GM12878 (cell line): ENCODE measurements around the gene CLPX. TPM values are rescaled to one million over a fixed set of nuclear protein-coding genes. Genes with fewer than 3 reads are reported as not detected.

Experiments used
- ATAC-seq: fragments of 200-7000 bp; cut with Tn5 transposase; 3 replicates; pipeline ENCODE4 v1.9.1; 2020; ENCODE audit warnings: mild to moderate bottlenecking, moderate library complexity
- BruUV-seq: library from RNA; stranded (reverse); fragments of 400-500 nt; replicated peaks from 2 replicates; lab custom pipeline; 2021; lab: Mats Ljungman, UMichigan
- CTCF ChIA-PET: fragments of 300-600 bp; sonication (Branson Sonifier 250); formaldehyde crosslinking; extraction: SDS; loops from one replicate; lab custom pipeline; 2021; ENCODE audit warnings: inconsistent platforms; lab: Yijun Ruan, JAX
- POLR2A ChIA-PET: fragments of 350-600 bp; formaldehyde crosslinking; extraction: SDS; loops from one replicate; lab custom pipeline; 2021; ENCODE audit warnings: inconsistent platforms; lab: Charles Lee
- RAD21 ChIA-PET: fragments of 300-600 bp; sonication (Branson Sonifier 250); formaldehyde crosslinking; loops from one replicate; lab custom pipeline; 2023; ENCODE audit warnings: antibody characterized with exemption; ENCODE audit not compliant: unreplicated experiment; lab: Charles Lee
- SMC1A ChIA-PET: fragments of 300-600 bp; sonication (Branson Sonifier 250); formaldehyde crosslinking; loops from one replicate; lab custom pipeline; 2023; ENCODE audit not compliant: unreplicated experiment, uncharacterized antibody; lab: Charles Lee
- DNase-seq: peaks from one replicate; pipeline ENCODE4 v3.0.0-alpha.2; 2011; ENCODE audit warnings: low read depth, low spot score
- FAIRE-seq: peaks from 3 replicates; lab custom pipeline; 2011; peaks lifted over from hg19 to GRCh38; lab: Jason Lieb, UNC
- H2AFZ ChIP-seq: 2 replicates; pipeline ENCODE4 v1.6.0; 2011; ENCODE audit warnings: low read depth, low read length, control low read depth; ENCODE audit not compliant: control insufficient read depth
- H3K27ac ChIP-seq: 2 replicates; pipeline ENCODE4 v1.5.1; 2011; ENCODE audit warnings: control low read depth; ENCODE audit not compliant: control insufficient read depth, insufficient read depth
- H3K27me3 ChIP-seq, 2 experiments: replicated peaks in 1 of 2; 2 replicates each; pipeline versions ENCODE4 v1.6.0 to v1.6.1; 2011; ENCODE audit warnings: low read length in 1 of 2; ENCODE audit not compliant: control insufficient read depth in 2 of 2, insufficient read depth in 2 of 2
- H3K36me3 ChIP-seq, 2 experiments: 2 replicates each; pipeline ENCODE4 v1.5.1; 2011; ENCODE audit warnings: low read length in 1 of 2; ENCODE audit not compliant: control insufficient read depth in 2 of 2, insufficient read depth in 2 of 2
- H3K4me1 ChIP-seq: 2 replicates; pipeline ENCODE4 v1.6.1; 2011; ENCODE audit warnings: mild to moderate bottlenecking, low read length, moderate library complexity, mixed read lengths; ENCODE audit not compliant: control insufficient read depth, insufficient read depth
- H3K4me2 ChIP-seq: 2 replicates; pipeline ENCODE4 v1.6.0; 2011; ENCODE audit warnings: control low read depth; ENCODE audit not compliant: control insufficient read depth, insufficient read depth
- H3K4me3 ChIP-seq: fragments of 200-600 bp; sonication (generic); 2 replicates; pipeline ENCODE4 v1.5.1; 2016
- H3K79me2 ChIP-seq: 2 replicates; pipeline ENCODE4 v1.6.0; 2011; ENCODE audit warnings: low read length; ENCODE audit not compliant: control insufficient read depth, insufficient read depth
- H3K9ac ChIP-seq: 2 replicates; pipeline ENCODE4 v1.8.0; 2011; ENCODE audit warnings: low read length, control low read depth, mixed read lengths; ENCODE audit not compliant: control insufficient read depth, insufficient read depth
- H3K9me3 ChIP-seq: replicated peaks from 3 replicates; pipeline ENCODE4 v1.5.1; 2011; ENCODE audit warnings: mild to moderate bottlenecking, low read length; ENCODE audit not compliant: control insufficient read depth, insufficient read depth
- H4K20me1 ChIP-seq: 2 replicates; pipeline ENCODE4 v1.6.0; 2011; ENCODE audit not compliant: control insufficient read depth, insufficient read depth
- ATF7 ChIP-seq: fragments of 450-650 bp; IDR thresholded peaks from 2 replicates; pipeline ENCODE4 v1.6.1; 2016; ENCODE audit warnings: low read depth, mild to moderate bottlenecking
- CTCF ChIP-seq, 3 experiments: IDR thresholded peaks in 2 of 3; conservative IDR thresholded peaks in 1 of 3; 2 replicates each; pipeline ENCODE4 v1.5.1; 2011; ENCODE audit warnings: low read depth in 3 of 3, low read length in 3 of 3, mild to moderate bottlenecking in 3 of 3, control low read depth in 2 of 3, moderate library complexity in 2 of 3, inconsistent platforms in 1 of 3, mixed read lengths in 1 of 3; ENCODE audit not compliant: control insufficient read depth in 2 of 3, insufficient read depth in 1 of 3; ENCODE audit errors: extremely low read depth in 1 of 3
- GABPA ChIP-seq: IDR thresholded peaks from 2 replicates; pipeline ENCODE4 v1.6.1; 2014; ENCODE audit warnings: antibody characterized with exemption, low read depth, mild to moderate bottlenecking, inconsistent platforms
- MEF2B ChIP-seq: fragments of 450-650 bp; IDR thresholded peaks from 2 replicates; pipeline ENCODE4 v1.6.1; 2018; ENCODE audit warnings: mild to moderate bottlenecking, moderate library complexity; ENCODE audit not compliant: partially characterized antibody, poor library complexity, severe bottlenecking
- PKNOX1 ChIP-seq: fragments of 450-650 bp; IDR thresholded peaks from 2 replicates; pipeline ENCODE4 v1.6.1; 2016; ENCODE audit warnings: mild to moderate bottlenecking
- RELB ChIP-seq: fragments of 450-650 bp; IDR thresholded peaks from 2 replicates; pipeline ENCODE4 v1.6.1; 2017; ENCODE audit warnings: low read depth, mild to moderate bottlenecking, moderate library complexity
- SREBF1 ChIP-seq: IDR thresholded peaks from 2 replicates; pipeline ENCODE4 v1.6.1; 2012; ENCODE audit warnings: mild to moderate bottlenecking, low read length
- in situ Hi-C: fragments of 300-500 bp; cut with MboI; formaldehyde crosslinking; loops from 9 replicates; pipeline ENCODE4 v1.14.3; 2018; ENCODE audit warnings: mixed read lengths
- intact Hi-C: fragments of 100-400 bp; cut with micrococcal nuclease; formaldehyde crosslinking; loops from one replicate; pipeline ENCODE4 v1.14.2; 2022; ENCODE audit not compliant: unreplicated experiment
- polyA plus RNA-seq, 11 experiments: library from polyadenylated mRNA; depleted of rRNA in 4 of 11; unstranded in 6 of 11; stranded (reverse) in 5 of 11; fragments of >200 nt; fragmentation: Nextera tagmentation in 4 of 11; fragmentation: Illumina TruSeq in 1 of 11; extraction: Ambion mirVana in 4 of 11; extraction: Trizol in 1 of 11; gene quantifications; 1 replicate in 1 of 11; 2 replicates in 10 of 11; pipeline versions ENCODE4 v1.2.1 to v1.2.3, GENCODE V29; 2011 to 2016; ENCODE audit warnings: inconsistent platforms in 2 of 11, missing spikeins in 2 of 11, low read depth in 1 of 11
- total RNA-seq, 4 experiments: library from RNA; depleted of rRNA in 3 of 4; stranded (reverse); fragments of >200 nt in 3 of 4; fragmentation: Illumina TruSeq in 1 of 4; extraction: Trizol in 1 of 4; gene quantifications; 2 replicates each; pipeline versions ENCODE4 v1.2.1 to v1.2.3, GENCODE V29; 2013 to 2021

The CLPX gene
- total and polyA plus RNA-seq, 10 of the 15 experiments (the other 5 are each of a cell fraction or from before 2014, with no cell fraction given), result 10.1 to 57.4 (median 31.3) TPM

GRCh38 chr15:65177901-65178300, 7.2 kb downstream of the CLPX start (continued):
- TF ChIP-seq ATF7 (no peak), MEF2B (no peak), SREBF1 (no peak)

- Histone ChIP-seq H4K20me1 (no peaks in the 10 kb centered on the region), H3K79me2 (peaks cover 11% of the 10 kb centered on the region), H3K27ac (no peak overlapping the region), H3K9ac (no peak overlapping the region), H3K9me3 (no peaks in the 10 kb centered on the region), H3K4me3 (no peak overlapping the region), H2AFZ (no peak overlapping the region)
- RAD21 ChIA-PET, result no interaction called here
- SMC1A ChIA-PET, result no interaction called here
- intact Hi-C loops, result no loop called here
- TF ChIP-seq RELB (no peak), CTCF (IDR thresholded peaks at IDR 0.05 in 2 of 3, conservative IDR thresholded peaks at IDR 0.05 in 1 of 3; ENCODE audit: control insufficient read depth in 2 of 3, extremely low read depth in 1 of 3, insufficient read depth in 1 of 3, low read depth in 3 of 3, low read length in 3 of 3) (no peak), GABPA (no peak), PKNOX1 (no peak)
- TF ChIP-seq, all 136 proteins: peak for 0
- FAIRE-seq (no peak), ATAC-seq (no peak), DNase-seq (no peak)
- no peak overlapping the region for H3K4me2 ChIP-seq
- ChIA-PET POLR2A (interaction anchor here (0.7 kb wide), 1 partner anchor 61 kb away, joined by 3 read pairs; the partner anchor contains the start of gene UBAP1L), CTCF (no interaction called here)
- no TSS peak for BruUV-seq
- H3K36me3 ChIP-seq, result peaks cover 2 to 20% of the 10 kb centered on the region in 2 experiments; a peak in 3 of 4 replicates
- H3K4me1 ChIP-seq, result peaks cover 4% of the 10 kb centered on the region; the same call in 1 of the 2 replicates
- in situ Hi-C loops, result no loop called here
- H3K27me3 ChIP-seq, result no peaks in the 10 kb centered on the region
Measured at GRCh38 chr15:65176056-65176455, 9.1 kb downstream of the CLPX start.
